SK-N-SH (cell line): Measurements from ENCODE around the gene FAM219B. TPM values are rescaled to one million over a fixed set of nuclear protein-coding genes. Genes with fewer than 3 reads are reported as not detected.
"Not testable (repeated sequence)": the region's sequence is repeated elsewhere in the genome, so short reads cannot be mapped to it uniquely, and the experiment has no call there.

Source experiments
- CTCF ChIA-PET: fragments of 300-600, 350-600 bp; formaldehyde crosslinking; extraction: SDS; loops from one replicate; lab custom pipeline; 2021; lab: Yijun Ruan, JAX
- POLR2A ChIA-PET: fragments of 350-600 bp; sonication (Branson Sonifier 250); formaldehyde crosslinking; extraction: SDS; loops from one replicate; lab custom pipeline; 2020; ENCODE audit warnings: antibody characterized with exemption, inconsistent platforms; lab: Yijun Ruan, JAX
- DNase-seq: peaks from one replicate; pipeline ENCODE4 v3.0.0; 2012
- H2AFZ ChIP-seq: fragments of 200-600 bp; sonication (generic); 2 replicates; pipeline ENCODE4 v1.8.1; 2016; ENCODE audit warnings: antibody characterized with exemption, mild to moderate bottlenecking, low read depth
- H3F3A ChIP-seq: fragments of 200-600 bp; sonication (generic); replicated peaks from 2 replicates; pipeline ENCODE3; 2016; ENCODE audit warnings: antibody characterized with exemption, mild to moderate bottlenecking; ENCODE audit not compliant: insufficient read depth
- H3K27ac ChIP-seq, 2 experiments: fragments of 200-500 bp in 1 of 2; fragments of 200-600 bp in 1 of 2; sonication (Bioruptor generic) in 1 of 2; sonication (generic), shearing (Covaris generic) in 1 of 2; 2 replicates each; pipeline versions ENCODE4 v1.5.1 to v1.6.1; 2014 to 2016; ENCODE audit warnings: low read depth in 2 of 2, inconsistent platforms in 1 of 2, low read length in 1 of 2, mild to moderate bottlenecking in 1 of 2, mixed read lengths in 1 of 2
- H3K27me3 ChIP-seq: fragments of 200-600 bp; sonication (generic), shearing (Covaris generic); 2 replicates; pipeline ENCODE4 v1.6.1; 2016; ENCODE audit warnings: mixed run types; ENCODE audit not compliant: insufficient read depth
- H3K36me3 ChIP-seq, 2 experiments: fragments of 200-500 bp in 1 of 2; fragments of 200-600 bp in 1 of 2; sonication (Bioruptor generic) in 1 of 2; sonication (generic) in 1 of 2; replicated peaks in 1 of 2; 2 replicates each; pipeline versions ENCODE3 to v1.5.1; 2014 to 2016; ENCODE audit warnings: low read length in 1 of 2, mild to moderate bottlenecking in 1 of 2; ENCODE audit not compliant: insufficient read depth in 2 of 2, control insufficient read depth in 1 of 2
- H3K4me1 ChIP-seq, 2 experiments: fragments of 200-500 bp in 1 of 2; fragments of 200-600 bp in 1 of 2; sonication (Bioruptor generic) in 1 of 2; sonication (generic), shearing (Covaris generic) in 1 of 2; 2 replicates each; pipeline versions ENCODE4 v1.5.1 to v1.6.1; 2014 to 2016; ENCODE audit warnings: low read depth in 1 of 2, low read length in 1 of 2, mixed run types in 1 of 2; ENCODE audit not compliant: insufficient read depth in 2 of 2, control insufficient read depth in 1 of 2
- H3K4me2 ChIP-seq: fragments of 200-600 bp; sonication (generic), shearing (Covaris generic); 2 replicates; pipeline ENCODE4 v1.6.1; 2017; ENCODE audit warnings: mixed run types
- H3K4me3 ChIP-seq, 2 experiments: fragments of 200-500 bp in 1 of 2; fragments of 200-600 bp in 1 of 2; sonication (Bioruptor generic) in 1 of 2; sonication (generic), shearing (Covaris generic) in 1 of 2; 2 replicates each; pipeline versions ENCODE4 v1.5.1 to v1.8.1; 2014 to 2016; ENCODE audit warnings: low read depth in 2 of 2, inconsistent platforms in 1 of 2, low read length in 1 of 2, mild to moderate bottlenecking in 1 of 2, mixed read lengths in 1 of 2, moderate library complexity in 1 of 2
- H3K79me2 ChIP-seq: fragments of 200-600 bp; sonication (generic); 2 replicates; pipeline ENCODE4 v1.8.1; 2017; ENCODE audit warnings: mild to moderate bottlenecking; ENCODE audit not compliant: insufficient read depth
- H3K9ac ChIP-seq: fragments of 200-600 bp; sonication (generic); 2 replicates; pipeline ENCODE4 v1.6.1; 2017; ENCODE audit warnings: mixed run types
- H3K9me2 ChIP-seq: fragments of 200-600 bp; sonication (generic); 2 replicates; pipeline ENCODE4 v1.6.1; 2017; ENCODE audit warnings: mixed run types
- H3K9me3 ChIP-seq: fragments of 200-600 bp; sonication (generic); 2 replicates; pipeline ENCODE4 v1.6.1; 2017; ENCODE audit warnings: mixed run types, mild to moderate bottlenecking, moderate library complexity
- H4K20me1 ChIP-seq: fragments of 200-600 bp; sonication (generic); 2 replicates; pipeline ENCODE4 v1.6.1; 2017; ENCODE audit warnings: mild to moderate bottlenecking, mixed run types; ENCODE audit not compliant: insufficient read depth
- CTCF ChIP-seq: fragments of 200-600 bp; sonication (generic); IDR thresholded peaks from 2 replicates; pipeline ENCODE4 v1.6.1; 2017; ENCODE audit warnings: antibody characterized with exemption, mild to moderate bottlenecking, moderate library complexity
- GABPA ChIP-seq: IDR thresholded peaks from 2 replicates; pipeline ENCODE4 v1.4.0; 2012; ENCODE audit warnings: low read depth, mild to moderate bottlenecking
- GATA2 ChIP-seq: sonication (generic); formaldehyde crosslinking; IDR thresholded peaks from 2 replicates; pipeline ENCODE4 v1.5.0; 2020; ENCODE audit warnings: mild to moderate bottlenecking, missing genetic modification reagents
- IRF3 ChIP-seq: fragments of 150-350 bp; IDR thresholded peaks from 2 replicates; pipeline ENCODE4 v1.6.1; 2016; ENCODE audit warnings: mild to moderate bottlenecking, low read depth, low read length
- NFIC ChIP-seq: IDR thresholded peaks from 2 replicates; pipeline ENCODE4 v1.4.0; 2012; ENCODE audit warnings: borderline replicate concordance
- NRF1 ChIP-seq: IDR thresholded peaks from 2 replicates; pipeline ENCODE4 v1.6.1; 2012; ENCODE audit warnings: low read depth, mild to moderate bottlenecking, low read length
- PBX3 ChIP-seq: IDR thresholded peaks from 2 replicates; pipeline ENCODE4; 2012
- RCOR1 ChIP-seq: fragments of 150-350 bp; IDR thresholded peaks from 2 replicates; pipeline ENCODE4 v1.6.1; 2017; ENCODE audit warnings: antibody characterized with exemption, low read length
- RFX5 ChIP-seq: IDR thresholded peaks from 2 replicates; pipeline ENCODE4 v1.6.1; 2012; ENCODE audit warnings: mild to moderate bottlenecking, improper control_type of control experiment, low read length
- RXRA ChIP-seq: IDR thresholded peaks from 2 replicates; pipeline ENCODE4 v1.4.0; 2012; ENCODE audit warnings: low read depth, mild to moderate bottlenecking, borderline replicate concordance
- SIN3A ChIP-seq: IDR thresholded peaks from 2 replicates; pipeline ENCODE4 v1.6.1; 2012; ENCODE audit warnings: low read depth, mild to moderate bottlenecking, low read length, moderate library complexity, borderline replicate concordance
- TCF12 ChIP-seq: IDR thresholded peaks from 2 replicates; pipeline ENCODE4 v1.4.0; 2012
- WGBS: methylation state at CpG from one replicate; pipeline ENCODE4 v1.1.6; 2017; ENCODE audit warnings: low lambda C conversion rate; 5-methylcytosine and 5-hydroxymethylcytosine counted together
- polyA plus RNA-seq, 3 experiments: library from polyadenylated mRNA; depleted of rRNA; stranded (reverse); fragments of >200 nt; gene quantifications; 2 replicates each; pipeline ENCODE4 v1.2.3, GENCODE V29; 2012
- TF ChIP-seq, protein P1 (sequence below): IDR thresholded peaks from 2 replicates; pipeline ENCODE4 v1.4.0; 2012; ENCODE audit warnings: low read depth, borderline replicate concordance
- TF ChIP-seq, protein P2 (sequence below): IDR thresholded peaks from 2 replicates; pipeline ENCODE4 v1.4.0; 2012; ENCODE audit warnings: low read depth, borderline replicate concordance

Gene FAM219B
- polyA plus RNA-seq, 1 of the 3 experiments (the other 2 are of a cell fraction), result 53.0 TPM

DNA sequence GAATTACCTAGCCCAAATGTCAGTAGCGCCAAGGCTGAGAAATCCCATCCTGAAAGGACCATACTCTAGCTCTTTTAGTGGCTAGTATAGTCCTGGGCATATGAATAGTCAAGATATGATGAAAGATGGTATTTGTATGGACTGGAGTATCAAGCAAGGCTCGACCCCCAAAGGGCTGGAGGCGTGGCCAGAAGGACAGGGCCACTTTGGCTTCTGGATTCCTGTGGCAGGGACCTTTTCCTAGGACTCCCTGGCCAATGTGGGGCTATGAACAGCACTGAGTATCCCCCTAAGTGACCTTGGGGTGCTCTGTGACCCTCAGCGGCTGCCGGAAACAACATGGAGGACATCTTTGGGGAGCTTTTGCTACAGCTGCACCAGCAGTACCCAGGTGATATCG is 10.8 kb downstream of the FAM219B start:
- no peak overlapping the region for H3K9ac ChIP-seq
- no peaks in the 10 kb centered on the region for H4K20me1 ChIP-seq
- POLR2A ChIA-PET, result interaction anchor here (3.2 kb wide), 1 partner anchor 11 kb away, joined by 17 read pairs; the partner anchor contains the start of gene FAM219B
- H3K4me1 ChIP-seq, result peaks cover 0 to 7% of the 10 kb centered on the region in 2 experiments; a peak in 1 of 4 replicates
- no peak for TF ChIP-seq TCF12
- TF ChIP-seq RXRA, result no peak
- no peak for TF ChIP-seq NFIC
- H3K9me2 ChIP-seq, result no peaks in the 10 kb centered on the region
- no peak overlapping the region for H2AFZ ChIP-seq
- 98% methylated on average over 5 of the region's 6 CpGs for WGBS
- H3K4me3 ChIP-seq, result no peak overlapping the region
- peaks cover 4% of the 10 kb centered on the region; the same call in 1 of the 2 replicates for H3K79me2 ChIP-seq
- peaks cover 27 to 40% of the 10 kb centered on the region in 2 experiments for H3K36me3 ChIP-seq
- no peaks in the 10 kb centered on the region for H3K27me3 ChIP-seq
- H3K27ac ChIP-seq, result no peak overlapping the region
- CTCF ChIA-PET, result interaction anchor here (0.8 to 5.5 kb wide), 6 partner anchors 10 to 261 kb away, joined by 3 to 29 read pairs (median 3); no protein-coding TSS in a partner anchor
- H3F3A ChIP-seq, result peaks cover 3% of the 10 kb centered on the region
- no peaks in the 10 kb centered on the region for H3K9me3 ChIP-seq
- no peak for DNase-seq
- H3K4me2 ChIP-seq, result no peak overlapping the region

DNA sequence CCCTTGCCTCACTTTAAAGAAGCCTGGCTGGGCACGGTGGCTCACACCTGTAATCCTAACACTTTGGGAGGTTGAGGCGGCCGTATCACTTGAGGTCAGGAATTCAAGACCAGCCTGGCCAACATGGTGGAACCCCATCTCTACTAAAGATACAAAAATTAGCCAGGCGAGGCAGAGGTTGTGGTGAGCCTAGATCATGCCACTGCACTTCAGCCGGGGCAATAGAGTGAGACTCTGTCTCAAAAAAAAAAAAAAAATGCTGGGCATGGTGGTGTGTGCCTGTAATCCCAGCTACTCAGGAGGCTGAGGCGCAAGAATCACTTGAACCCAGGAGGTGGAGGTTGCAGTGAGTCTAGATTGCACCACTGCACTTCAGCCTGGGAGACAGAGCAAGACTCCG is 12.3 kb downstream of the FAM219B start:
- H3K9me2 ChIP-seq, H3K79me2 ChIP-seq, H3K4me2 ChIP-seq, H4K20me1 ChIP-seq, H3K4me3 ChIP-seq, CTCF ChIA-PET, DNase-seq, H3F3A ChIP-seq, H3K27me3 ChIP-seq, H3K9me3 ChIP-seq, H3K27ac ChIP-seq, H3K9ac ChIP-seq, H2AFZ ChIP-seq: not testable (repeated sequence)
- POLR2A ChIA-PET, result interaction anchor here (1.2 kb wide), 1 partner anchor 12 kb away, joined by 6 read pairs; the partner anchor contains the start of gene FAM219B
- 97% methylated on average over 7 of the region's 7 CpGs for WGBS
- Histone ChIP-seq H3K4me1 (peaks cover 0 to 11% of the 10 kb centered on the region in 2 experiments; a peak in 1 of 4 replicates), H3K36me3 (peaks cover 20 to 30% of the 10 kb centered on the region in 2 experiments)

GRCh38 chr15:74893627-74894026 is 13.0 kb downstream of the FAM219B start:
- peaks cover 0 to 16% of the 10 kb centered on the region in 2 experiments; a peak in 1 of 4 replicates for H3K4me1 ChIP-seq
- H3K4me3 ChIP-seq, result no peak overlapping the region
- no peaks in the 10 kb centered on the region for H3K9me2 ChIP-seq
- DNase-seq, result no peak
- H3K36me3 ChIP-seq, result peaks cover 12 to 24% of the 10 kb centered on the region in 2 experiments
- no peak overlapping the region for H3K27ac ChIP-seq
- no peak overlapping the region for H3K4me2 ChIP-seq
- ChIA-PET CTCF (interaction anchor here (0.6 to 2.4 kb wide), 2 partner anchors 8 to 102 kb away, joined by 3 to 20 read pairs; no protein-coding TSS in a partner anchor), POLR2A (interaction anchor here (1.0 to 1.2 kb wide), 3 partner anchors 13 to 44 kb away, joined by 3 to 6 read pairs (median 4); partner anchors contain the start of genes COX5A and FAM219B)
- H3K27me3 ChIP-seq, result no peaks in the 10 kb centered on the region
- 79% methylated on average over 2 of the region's 3 CpGs for WGBS
- H3K9me3 ChIP-seq, result no peaks in the 10 kb centered on the region
- H3K79me2 ChIP-seq, result peaks cover 4% of the 10 kb centered on the region; the same call in 1 of the 2 replicates
- no peaks in the 10 kb centered on the region for H3F3A ChIP-seq
- H2AFZ ChIP-seq, result no peak overlapping the region
- H3K9ac ChIP-seq, result no peak overlapping the region
- H4K20me1 ChIP-seq, result no peaks in the 10 kb centered on the region
- TF ChIP-seq, protein P1, sequence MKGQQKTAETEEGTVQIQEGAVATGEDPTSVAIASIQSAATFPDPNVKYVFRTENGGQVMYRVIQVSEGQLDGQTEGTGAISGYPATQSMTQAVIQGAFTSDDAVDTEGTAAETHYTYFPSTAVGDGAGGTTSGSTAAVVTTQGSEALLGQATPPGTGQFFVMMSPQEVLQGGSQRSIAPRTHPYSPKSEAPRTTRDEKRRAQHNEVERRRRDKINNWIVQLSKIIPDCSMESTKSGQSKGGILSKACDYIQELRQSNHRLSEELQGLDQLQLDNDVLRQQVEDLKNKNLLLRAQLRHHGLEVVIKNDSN, result no peak
- TF ChIP-seq NRF1 (no peak), SIN3A (no peak), GABPA (no peak), CTCF (no peak), PBX3 (no peak), GATA2 (CRISPR knock-in tag) (no peak), RFX5 (no peak), IRF3 (no peak), RXRA (no peak), RCOR1 (no peak)
- TF ChIP-seq, protein P2, sequence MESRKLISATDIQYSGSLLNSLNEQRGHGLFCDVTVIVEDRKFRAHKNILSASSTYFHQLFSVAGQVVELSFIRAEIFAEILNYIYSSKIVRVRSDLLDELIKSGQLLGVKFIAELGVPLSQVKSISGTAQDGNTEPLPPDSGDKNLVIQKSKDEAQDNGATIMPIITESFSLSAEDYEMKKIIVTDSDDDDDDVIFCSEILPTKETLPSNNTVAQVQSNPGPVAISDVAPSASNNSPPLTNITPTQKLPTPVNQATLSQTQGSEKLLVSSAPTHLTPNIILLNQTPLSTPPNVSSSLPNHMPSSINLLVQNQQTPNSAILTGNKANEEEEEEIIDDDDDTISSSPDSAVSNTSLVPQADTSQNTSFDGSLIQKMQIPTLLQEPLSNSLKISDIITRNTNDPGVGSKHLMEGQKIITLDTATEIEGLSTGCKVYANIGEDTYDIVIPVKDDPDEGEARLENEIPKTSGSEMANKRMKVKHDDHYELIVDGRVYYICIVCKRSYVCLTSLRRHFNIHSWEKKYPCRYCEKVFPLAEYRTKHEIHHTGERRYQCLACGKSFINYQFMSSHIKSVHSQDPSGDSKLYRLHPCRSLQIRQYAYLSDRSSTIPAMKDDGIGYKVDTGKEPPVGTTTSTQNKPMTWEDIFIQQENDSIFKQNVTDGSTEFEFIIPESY, result no peak
